ENCODE data around the gene SCAPER. TPM values are rescaled to one million over a fixed set of nuclear protein-coding genes. Genes with fewer than 3 reads are reported as not detected.

SCAPER gene
- total RNA-seq, 1 donor from 2014 or later, result 56.9 TPM

- H3K27ac ChIP-seq (ENCODE audit: low read depth, low read length), result no peak overlapping the region
- H3K27me3 ChIP-seq (ENCODE audit: control insufficient read depth in 3 of 3, insufficient read depth in 3 of 3, low read length in 3 of 3), result peaks cover 54 to 72% (median 64%) of the 10 kb centered on the region in 3 donors
- H3K9me3 ChIP-seq (ENCODE audit: control insufficient read depth in 3 of 3, low read length in 3 of 3), result no peaks in the 10 kb centered on the region
- peak overlapping the region in 1 of 3 donors; percentile 29 for H3K4me3 ChIP-seq (ENCODE audit: low read length in 3 of 3)
- no peaks in the 10 kb centered on the region for H3K36me3 ChIP-seq (ENCODE audit: control insufficient read depth in 3 of 3, insufficient read depth in 3 of 3, low read length in 3 of 3)
- no peak overlapping the region for H3K9ac ChIP-seq (ENCODE audit: low read depth in 1 of 3, low read length in 3 of 3)
- H3K4me1 ChIP-seq (ENCODE audit: control insufficient read depth in 3 of 3, insufficient read depth in 3 of 3, low read length in 3 of 3), result peaks cover 8 to 12% (median 8%) of the 10 kb centered on the region in 3 donors
Measured at GRCh38 chr15:76346669-76347481, 558.3 kb downstream of the SCAPER start.

GRCh38 chr15:76345880-76346668, 559.1 kb downstream of the SCAPER start:
- Histone ChIP-seq H3K27ac (ENCODE audit: low read depth, low read length) (no peak overlapping the region), H3K27me3 (ENCODE audit: control insufficient read depth in 3 of 3, insufficient read depth in 3 of 3, low read length in 3 of 3) (peaks cover 61 to 80% (median 71%) of the 10 kb centered on the region in 3 donors), H3K4me1 (ENCODE audit: control insufficient read depth in 3 of 3, insufficient read depth in 3 of 3, low read length in 3 of 3) (peaks cover 11 to 19% (median 15%) of the 10 kb centered on the region in 3 donors), H3K9ac (ENCODE audit: low read depth in 1 of 3, low read length in 3 of 3) (no peak overlapping the region), H3K9me3 (ENCODE audit: control insufficient read depth in 3 of 3, low read length in 3 of 3) (no peaks in the 10 kb centered on the region), H3K4me3 (ENCODE audit: low read length in 3 of 3) (peak overlapping the region in 2 of 3 donors; percentile 14 to 29), H3K36me3 (ENCODE audit: control insufficient read depth in 3 of 3, insufficient read depth in 3 of 3, low read length in 3 of 3) (no peaks in the 10 kb centered on the region)

DNA sequence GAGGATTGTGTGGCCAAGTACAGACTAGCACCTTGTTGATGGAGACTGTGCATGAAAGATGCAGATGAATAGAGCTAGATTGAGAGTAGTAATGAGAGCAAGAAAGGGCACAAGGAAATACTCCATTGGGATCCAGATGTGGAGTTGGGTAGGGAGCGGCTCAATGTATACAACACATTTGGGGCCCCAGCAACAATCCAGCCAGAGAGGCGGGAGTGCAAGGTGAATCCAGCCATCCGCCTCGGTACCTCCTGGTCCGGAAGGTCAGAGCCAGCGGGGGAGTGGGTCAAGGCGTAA, 559.6 kb downstream of the SCAPER start:
- Histone ChIP-seq H3K4me3 (ENCODE audit: low read length in 3 of 3) (no peak overlapping the region), H3K27me3 (ENCODE audit: control insufficient read depth in 3 of 3, insufficient read depth in 3 of 3, low read length in 3 of 3) (peaks cover 66 to 85% (median 76%) of the 10 kb centered on the region in 3 donors), H3K27ac (ENCODE audit: low read depth, low read length) (no peak overlapping the region), H3K9ac (ENCODE audit: low read depth in 1 of 3, low read length in 3 of 3) (no peak overlapping the region), H3K36me3 (ENCODE audit: control insufficient read depth in 3 of 3, insufficient read depth in 3 of 3, low read length in 3 of 3) (no peaks in the 10 kb centered on the region), H3K9me3 (ENCODE audit: control insufficient read depth in 3 of 3, low read length in 3 of 3) (no peaks in the 10 kb centered on the region), H3K4me1 (ENCODE audit: control insufficient read depth in 3 of 3, insufficient read depth in 3 of 3, low read length in 3 of 3) (peaks cover 17 to 24% (median 20%) of the 10 kb centered on the region in 3 donors)

DNA sequence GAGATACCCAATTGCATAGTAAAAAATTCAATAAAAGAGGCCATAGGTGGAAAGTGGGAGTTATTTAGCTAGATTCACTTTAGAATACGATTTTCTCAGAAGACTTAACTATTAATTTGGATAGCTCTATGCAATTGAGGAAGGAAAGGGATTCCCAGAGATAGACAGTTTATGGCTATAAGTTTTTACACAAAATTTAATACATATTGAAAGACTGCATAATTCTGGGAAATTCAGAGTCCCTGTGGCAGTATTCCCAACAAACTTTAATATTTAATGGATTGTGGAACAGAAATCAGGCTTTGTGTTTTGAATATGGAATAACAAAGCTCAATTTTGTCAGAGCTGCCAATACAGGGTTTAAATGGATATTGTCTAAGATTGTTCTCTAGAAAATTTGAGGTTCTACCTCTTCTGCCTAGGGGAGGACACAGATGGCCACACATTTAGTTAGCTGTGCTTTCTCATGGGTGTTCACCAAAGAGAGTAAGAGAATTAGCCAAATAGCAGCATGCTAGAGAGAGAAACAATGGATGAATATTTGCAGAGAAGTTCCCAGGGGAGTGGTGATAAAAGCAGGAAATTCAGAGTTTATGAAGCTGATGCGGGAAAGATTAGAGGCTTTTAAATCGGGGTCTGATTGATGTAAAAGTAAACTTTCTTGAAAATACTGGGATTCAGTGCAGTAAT, 560.1 kb downstream of the SCAPER start:
- Histone ChIP-seq H3K9ac (ENCODE audit: low read depth in 1 of 3, low read length in 3 of 3) (no peak overlapping the region), H3K4me1 (ENCODE audit: control insufficient read depth in 3 of 3, insufficient read depth in 3 of 3, low read length in 3 of 3) (peaks cover 22 to 29% (median 25%) of the 10 kb centered on the region in 3 donors), H3K9me3 (ENCODE audit: control insufficient read depth in 3 of 3, low read length in 3 of 3) (no peaks in the 10 kb centered on the region), H3K27me3 (ENCODE audit: control insufficient read depth in 3 of 3, insufficient read depth in 3 of 3, low read length in 3 of 3) (peaks cover 71 to 87% (median 81%) of the 10 kb centered on the region in 3 donors), H3K4me3 (ENCODE audit: low read length in 3 of 3) (no peak overlapping the region), H3K36me3 (ENCODE audit: control insufficient read depth in 3 of 3, insufficient read depth in 3 of 3, low read length in 3 of 3) (no peaks in the 10 kb centered on the region), H3K27ac (ENCODE audit: low read depth, low read length) (no peak overlapping the region)

DNA sequence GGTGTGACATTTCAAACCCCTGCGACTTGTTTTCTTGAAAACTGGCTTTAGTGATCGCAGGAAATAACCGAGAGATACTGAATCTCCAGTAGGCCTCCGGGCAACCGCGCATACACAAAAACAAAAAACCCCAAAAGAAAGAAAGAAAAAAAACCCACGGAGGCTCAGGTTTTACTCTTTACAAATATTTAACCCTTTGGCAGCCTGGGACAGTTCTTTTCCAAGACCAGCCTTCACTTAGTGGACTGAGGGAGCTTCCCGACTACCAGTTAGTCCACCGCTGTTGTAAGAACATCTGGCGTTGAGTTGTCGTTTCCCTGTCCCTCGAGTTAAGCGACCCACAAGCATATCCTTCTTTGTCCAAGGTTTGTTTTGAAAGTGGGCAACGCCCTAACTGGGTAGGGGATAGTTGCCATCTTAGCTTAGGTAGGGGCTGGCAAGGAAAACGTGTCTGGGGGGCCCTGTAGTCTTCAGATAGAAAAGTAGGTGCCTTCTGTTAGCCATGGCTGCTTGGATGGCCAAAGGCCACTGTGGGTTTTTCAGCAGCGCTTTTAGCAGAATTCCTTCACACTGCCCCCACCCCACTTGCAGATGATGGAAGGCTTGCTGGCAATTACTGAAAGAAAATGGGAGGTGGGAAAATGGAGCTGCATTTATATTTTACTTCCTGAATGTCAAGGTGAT, 561.7 kb downstream of the SCAPER start:
- H3K9me3 ChIP-seq (ENCODE audit: control insufficient read depth in 3 of 3, low read length in 3 of 3), result no peaks in the 10 kb centered on the region
- no peak overlapping the region for H3K4me3 ChIP-seq (ENCODE audit: low read length in 3 of 3)
- H3K9ac ChIP-seq (ENCODE audit: low read depth in 1 of 3, low read length in 3 of 3), result no peak overlapping the region
- peaks cover 87 to 96% (median 89%) of the 10 kb centered on the region in 3 donors for H3K27me3 ChIP-seq (ENCODE audit: control insufficient read depth in 3 of 3, insufficient read depth in 3 of 3, low read length in 3 of 3)
- peaks cover 28 to 38% (median 36%) of the 10 kb centered on the region in 3 donors for H3K4me1 ChIP-seq (ENCODE audit: control insufficient read depth in 3 of 3, insufficient read depth in 3 of 3, low read length in 3 of 3)
- no peaks in the 10 kb centered on the region for H3K36me3 ChIP-seq (ENCODE audit: control insufficient read depth in 3 of 3, insufficient read depth in 3 of 3, low read length in 3 of 3)
- no peak overlapping the region for H3K27ac ChIP-seq (ENCODE audit: low read depth, low read length)

DNA sequence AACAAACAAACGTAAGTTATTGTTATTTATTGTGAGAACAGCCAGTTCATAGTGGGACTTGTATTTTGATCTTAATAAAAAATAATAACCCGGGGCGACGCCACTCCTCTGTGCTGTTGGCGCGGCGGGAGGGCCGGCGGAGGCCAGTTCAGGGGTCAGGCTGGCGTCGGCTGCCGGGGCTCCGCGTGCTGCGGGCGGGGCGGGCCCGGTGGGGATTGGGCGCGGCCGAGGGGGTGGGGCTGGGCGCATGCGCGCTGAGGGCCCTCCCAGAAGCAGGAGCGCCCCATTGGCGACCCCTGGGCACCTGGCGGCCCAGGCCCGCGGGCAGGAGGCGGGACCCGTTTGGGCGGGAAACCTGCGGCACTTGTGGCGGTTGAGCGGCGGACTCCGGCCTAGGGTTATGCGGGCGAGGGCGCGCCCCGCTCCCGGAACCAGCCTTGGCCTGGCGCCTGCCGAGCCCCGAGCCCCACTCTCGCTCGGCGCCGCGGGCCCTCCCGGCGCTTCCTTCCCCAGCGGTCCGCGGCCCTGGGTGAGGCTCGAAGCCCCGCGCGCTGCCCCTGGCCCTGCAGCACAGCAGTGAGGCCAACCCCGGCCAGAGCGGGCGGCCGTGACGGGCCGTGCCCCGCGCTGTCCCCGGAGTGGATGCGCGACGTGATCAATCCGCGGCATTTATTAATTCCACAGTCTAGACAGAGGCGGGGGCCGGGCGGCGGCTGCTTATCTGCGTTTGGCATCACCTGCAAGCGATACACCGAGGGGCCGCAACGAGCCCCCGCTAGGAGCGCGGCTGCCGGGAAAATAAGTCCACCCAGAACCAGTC, 562.5 kb downstream of the SCAPER start:
- no peak overlapping the region for H3K27ac ChIP-seq (ENCODE audit: low read depth, low read length)
- no peaks in the 10 kb centered on the region for H3K36me3 ChIP-seq (ENCODE audit: control insufficient read depth in 3 of 3, insufficient read depth in 3 of 3, low read length in 3 of 3)
- H3K4me1 ChIP-seq (ENCODE audit: control insufficient read depth in 3 of 3, insufficient read depth in 3 of 3, low read length in 3 of 3), result peaks cover 36 to 44% (median 37%) of the 10 kb centered on the region in 3 donors
- H3K27me3 ChIP-seq (ENCODE audit: control insufficient read depth in 3 of 3, insufficient read depth in 3 of 3, low read length in 3 of 3), result peaks cover 90 to 96% (median 96%) of the 10 kb centered on the region in 3 donors
- no peak overlapping the region for H3K9ac ChIP-seq (ENCODE audit: low read depth in 1 of 3, low read length in 3 of 3)
- no peaks in the 10 kb centered on the region for H3K9me3 ChIP-seq (ENCODE audit: control insufficient read depth in 3 of 3, low read length in 3 of 3)
- peak overlapping the region in 2 of 3 donors; percentile 13 to 14 for H3K4me3 ChIP-seq (ENCODE audit: low read length in 3 of 3)

DNA sequence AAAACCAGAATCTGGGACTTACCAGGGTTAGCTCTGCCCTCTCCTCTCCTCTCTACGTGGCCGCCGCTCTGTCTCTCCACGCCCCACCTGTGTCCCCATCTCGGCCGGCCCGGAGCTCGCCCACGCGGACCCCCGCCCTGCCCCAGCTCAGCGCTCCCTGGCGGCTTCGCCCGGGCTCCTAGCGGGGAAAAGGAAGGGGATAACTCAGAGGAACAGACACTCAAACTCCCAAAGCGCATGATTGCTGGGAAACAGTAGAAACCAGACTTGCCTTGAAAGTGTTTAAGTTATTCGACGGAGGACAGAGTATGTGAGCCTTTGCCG, 563.1 kb downstream of the SCAPER start:
- no peaks in the 10 kb centered on the region for H3K9me3 ChIP-seq (ENCODE audit: control insufficient read depth in 3 of 3, low read length in 3 of 3)
- H3K9ac ChIP-seq (ENCODE audit: low read depth in 1 of 3, low read length in 3 of 3), result no peak overlapping the region
- H3K4me3 ChIP-seq (ENCODE audit: low read length in 3 of 3), result peak overlapping the region in 2 of 3 donors; percentile 31 to 41
- peaks cover 93 to 97% (median 96%) of the 10 kb centered on the region in 3 donors for H3K27me3 ChIP-seq (ENCODE audit: control insufficient read depth in 3 of 3, insufficient read depth in 3 of 3, low read length in 3 of 3)
- H3K4me1 ChIP-seq (ENCODE audit: control insufficient read depth in 3 of 3, insufficient read depth in 3 of 3, low read length in 3 of 3), result peaks cover 39 to 49% (median 42%) of the 10 kb centered on the region in 3 donors
- no peaks in the 10 kb centered on the region for H3K36me3 ChIP-seq (ENCODE audit: control insufficient read depth in 3 of 3, insufficient read depth in 3 of 3, low read length in 3 of 3)
- no peak overlapping the region for H3K27ac ChIP-seq (ENCODE audit: low read depth, low read length)

DNA sequence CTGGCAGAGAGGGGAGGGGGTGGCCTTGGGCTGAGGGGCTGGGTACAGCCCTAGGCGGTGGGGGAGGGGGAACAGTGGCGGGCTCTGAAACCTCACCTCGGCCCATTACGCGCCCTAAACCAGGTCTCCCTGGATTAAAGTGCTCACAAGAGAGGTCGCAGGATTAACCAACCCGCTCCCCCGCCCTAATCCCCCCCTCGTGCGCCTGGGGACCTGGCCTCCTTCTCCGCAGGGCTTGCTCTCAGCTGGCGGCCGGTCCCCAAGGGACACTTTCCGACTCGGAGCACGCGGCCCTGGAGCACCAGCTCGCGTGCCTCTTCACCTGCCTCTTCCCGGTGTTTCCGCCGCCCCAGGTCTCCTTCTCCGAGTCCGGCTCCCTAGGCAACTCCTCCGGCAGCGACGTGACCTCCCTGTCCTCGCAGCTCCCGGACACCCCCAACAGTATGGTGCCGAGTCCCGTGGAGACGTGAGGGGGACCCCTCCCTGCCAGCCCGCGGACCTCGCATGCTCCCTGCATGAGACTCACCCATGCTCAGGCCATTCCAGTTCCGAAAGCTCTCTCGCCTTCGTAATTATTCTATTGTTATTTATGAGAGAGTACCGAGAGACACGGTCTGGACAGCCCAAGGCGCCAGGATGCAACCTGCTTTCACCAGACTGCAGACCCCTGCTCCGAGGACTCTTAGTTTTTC, 563.6 kb downstream of the SCAPER start:
- Histone ChIP-seq H3K9ac (ENCODE audit: low read depth in 1 of 3, low read length in 3 of 3) (no peak overlapping the region), H3K36me3 (ENCODE audit: control insufficient read depth in 3 of 3, insufficient read depth in 3 of 3, low read length in 3 of 3) (no peaks in the 10 kb centered on the region), H3K9me3 (ENCODE audit: control insufficient read depth in 3 of 3, low read length in 3 of 3) (no peaks in the 10 kb centered on the region), H3K4me3 (ENCODE audit: low read length in 3 of 3) (peak overlapping the region in 2 of 3 donors; percentile 31 to 41), H3K27me3 (ENCODE audit: control insufficient read depth in 3 of 3, insufficient read depth in 3 of 3, low read length in 3 of 3) (peaks cover 96 to 97% (median 97%) of the 10 kb centered on the region in 3 donors), H3K27ac (ENCODE audit: low read depth, low read length) (no peak overlapping the region), H3K4me1 (ENCODE audit: control insufficient read depth in 3 of 3, insufficient read depth in 3 of 3, low read length in 3 of 3) (peaks cover 39 to 49% (median 41%) of the 10 kb centered on the region in 3 donors)
